ENCODE data around the gene FAM162A. TPM values are rescaled to one million over a fixed set of nuclear protein-coding genes. Genes with fewer than 3 reads are reported as not detected.

FAM162A gene
- total RNA-seq, result 100 to 1,000 TPM; 122 to 123 TPM

GRCh38 chr3:122383771-122384697 is at the start of gene FAM162A:
TSS of gene FAM162A (plus strand) at chr3:122384182. CDS start at chr3:122384266, 84 bp downstream.
- peak; percentile 96 for DNase-seq
- H3K4me3 Mint-ChIP-seq, result peak within 1 kb of the TSS; percentile 96
- H3K4me1 Mint-ChIP-seq, result peaks cover 51% of the 10 kb centered on the region
- no peaks in the 10 kb centered on the region for H3K9me3 Mint-ChIP-seq
- peaks cover 21% of the 10 kb centered on the region for H3K36me3 Mint-ChIP-seq
- H3K27me3 Mint-ChIP-seq, result no peaks in the 10 kb centered on the region
- peak within 1 kb of the TSS; percentile 90 for H3K27ac Mint-ChIP-seq
- ATAC-seq (ENCODE audit: low read depth), result peak; percentile 99
- POLR2A ChIA-PET, result interaction anchor here (0.6 to 3.3 kb wide), 9 partner anchors 9 to 723 kb away, joined by 3 to 25 read pairs (median 4); partner anchors contain the start of genes HCLS1, KPNA1, PARP14 and WDR5B

DNA sequence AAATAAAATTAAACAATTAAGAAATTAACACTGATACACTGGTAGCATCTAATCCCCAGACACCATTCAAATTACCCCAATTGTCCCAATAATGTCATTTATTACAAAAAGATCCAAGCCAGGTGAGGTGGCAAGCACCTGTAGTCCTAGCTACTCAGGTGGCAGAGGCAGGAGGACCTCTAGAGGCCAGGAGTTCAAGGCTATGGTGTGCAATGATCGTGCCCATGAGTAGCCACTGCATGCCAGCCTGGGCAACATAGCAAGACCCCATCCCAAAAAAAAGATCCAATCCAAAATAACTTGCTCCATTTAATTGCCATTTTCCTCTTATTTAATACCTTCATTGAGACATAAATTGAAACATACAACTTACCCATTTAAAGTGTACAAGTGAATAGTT is 41.2 kb upstream of the FAM162A start:
- H3K27ac Mint-ChIP-seq, result no peak overlapping the region
- ATAC-seq (ENCODE audit: low read depth) (no peak), DNase-seq (no peak)
- peaks cover 4% of the 10 kb centered on the region for H3K27me3 Mint-ChIP-seq
- POLR2A ChIA-PET, result no interaction called here
- H3K4me1 Mint-ChIP-seq, result no peaks in the 10 kb centered on the region
- H3K4me3 Mint-ChIP-seq, result no peak overlapping the region
- peaks cover 3% of the 10 kb centered on the region for H3K9me3 Mint-ChIP-seq
- no peaks in the 10 kb centered on the region for H3K36me3 Mint-ChIP-seq

DNA sequence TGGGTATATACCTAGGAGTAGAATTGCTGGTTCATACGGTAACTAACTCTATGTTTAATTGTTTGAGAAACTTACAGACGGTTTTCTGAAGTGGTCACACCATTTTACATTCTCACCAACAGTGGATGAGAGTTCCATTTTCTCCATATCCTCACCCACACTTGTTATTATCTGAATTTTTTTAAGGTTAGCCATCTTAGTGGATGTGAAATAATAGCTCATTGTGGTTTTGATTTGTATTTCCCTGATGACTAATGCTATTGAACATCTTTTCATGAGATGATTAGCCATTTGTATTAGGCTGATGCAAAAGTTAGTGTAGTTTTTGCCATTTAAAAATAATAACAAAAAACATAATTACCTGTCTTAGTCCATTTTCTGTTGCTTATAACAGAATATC is 40.3 kb upstream of the FAM162A start:
- DNase-seq (no peak), ATAC-seq (ENCODE audit: low read depth) (no peak)
- POLR2A ChIA-PET, result no interaction called here
- H3K27me3 Mint-ChIP-seq, result peaks cover 4% of the 10 kb centered on the region
- H3K4me1 Mint-ChIP-seq, result no peaks in the 10 kb centered on the region
- peaks cover 5% of the 10 kb centered on the region for H3K9me3 Mint-ChIP-seq
- no peak overlapping the region for H3K27ac Mint-ChIP-seq
- no peaks in the 10 kb centered on the region for H3K36me3 Mint-ChIP-seq
- no peak overlapping the region for H3K4me3 Mint-ChIP-seq

DNA sequence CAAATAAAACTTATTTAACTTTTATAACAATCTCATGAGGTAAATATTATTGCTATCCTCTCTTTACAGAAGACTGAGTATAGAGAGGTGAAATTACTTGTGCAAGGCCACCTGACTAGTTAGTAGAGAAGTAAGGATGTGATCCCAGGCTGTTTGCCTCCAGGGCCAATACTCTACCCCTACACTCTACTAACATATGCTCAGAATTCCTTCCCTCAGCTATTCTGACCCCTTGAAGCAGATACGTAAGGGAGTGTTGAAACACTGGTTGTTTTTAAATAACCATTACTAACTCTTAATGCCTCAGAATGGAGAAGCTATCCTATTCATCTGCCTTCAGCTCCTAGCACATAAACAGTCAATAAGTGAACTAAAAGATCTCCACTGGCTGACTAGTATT is 34.8 kb upstream of the FAM162A start:
- H3K4me1 Mint-ChIP-seq, result no peaks in the 10 kb centered on the region
- H3K27me3 Mint-ChIP-seq, result peaks cover 2% of the 10 kb centered on the region
- POLR2A ChIA-PET, result no interaction called here
- no peak overlapping the region for H3K27ac Mint-ChIP-seq
- DNase-seq (no peak), ATAC-seq (ENCODE audit: low read depth) (no peak)
- no peaks in the 10 kb centered on the region for H3K36me3 Mint-ChIP-seq
- H3K4me3 Mint-ChIP-seq, result no peak overlapping the region
- H3K9me3 Mint-ChIP-seq, result peaks cover 5% of the 10 kb centered on the region

- peaks cover 2% of the 10 kb centered on the region for H3K27me3 Mint-ChIP-seq
- H3K36me3 Mint-ChIP-seq, result peaks cover 1% of the 10 kb centered on the region
- POLR2A ChIA-PET, result interaction anchor here (0.5 kb wide), 1 partner anchor 804 kb away, joined by 5 read pairs; no protein-coding TSS in a partner anchor
- H3K9me3 Mint-ChIP-seq, result peaks cover 5% of the 10 kb centered on the region
- ATAC-seq (ENCODE audit: low read depth) (no peak), DNase-seq (no peak)
- H3K4me3 Mint-ChIP-seq, result no peak overlapping the region
- H3K4me1 Mint-ChIP-seq, result no peaks in the 10 kb centered on the region
- H3K27ac Mint-ChIP-seq, result no peak overlapping the region
These were observed 33.1 kb upstream of the FAM162A start for GRCh38 chr3:122350814-122351418.

GRCh38 chr3:122351612-122352011 is 32.4 kb upstream of the FAM162A start:
- no peak for ATAC-seq (ENCODE audit: low read depth)
- no peak overlapping the region for H3K27ac Mint-ChIP-seq
- H3K36me3 Mint-ChIP-seq, result peaks cover 1% of the 10 kb centered on the region
- H3K4me3 Mint-ChIP-seq, result no peak overlapping the region
- POLR2A ChIA-PET, result no interaction called here
- H3K9me3 Mint-ChIP-seq, result peaks cover 5% of the 10 kb centered on the region
- no peak for DNase-seq
- no peaks in the 10 kb centered on the region for H3K4me1 Mint-ChIP-seq
- H3K27me3 Mint-ChIP-seq, result peaks cover 2% of the 10 kb centered on the region

GRCh38 chr3:122353215-122353614 is 30.8 kb upstream of the FAM162A start:
- no peaks in the 10 kb centered on the region for H3K4me1 Mint-ChIP-seq
- H3K27ac Mint-ChIP-seq, result no peak overlapping the region
- POLR2A ChIA-PET, result interaction anchor here (1.4 kb wide), 1 partner anchor 518 kb away, joined by 4 read pairs; the partner anchor contains the start of genes EAF2 and IQCB1
- ATAC-seq (ENCODE audit: low read depth) (no peak), DNase-seq (no peak)
- H3K4me3 Mint-ChIP-seq, result no peak overlapping the region
- H3K27me3 Mint-ChIP-seq, result no peaks in the 10 kb centered on the region
- no peaks in the 10 kb centered on the region for H3K9me3 Mint-ChIP-seq
- peaks cover 1% of the 10 kb centered on the region for H3K36me3 Mint-ChIP-seq

- Mint-ChIP-seq H3K9me3 (no peaks in the 10 kb centered on the region), H3K36me3 (peaks cover 8% of the 10 kb centered on the region), H3K4me1 (peaks cover 6% of the 10 kb centered on the region), H3K27ac (no peak overlapping the region), H3K4me3 (no peak overlapping the region), H3K27me3 (no peaks in the 10 kb centered on the region)
- DNase-seq, result no peak
- no peak for ATAC-seq (ENCODE audit: low read depth)
- POLR2A ChIA-PET, result interaction anchor here (1.4 kb wide), 1 partner anchor 519 kb away, joined by 4 read pairs; the partner anchor contains the start of genes EAF2 and IQCB1
These were observed 30.0 kb upstream of the FAM162A start for GRCh38 chr3:122353893-122354401.

DNA sequence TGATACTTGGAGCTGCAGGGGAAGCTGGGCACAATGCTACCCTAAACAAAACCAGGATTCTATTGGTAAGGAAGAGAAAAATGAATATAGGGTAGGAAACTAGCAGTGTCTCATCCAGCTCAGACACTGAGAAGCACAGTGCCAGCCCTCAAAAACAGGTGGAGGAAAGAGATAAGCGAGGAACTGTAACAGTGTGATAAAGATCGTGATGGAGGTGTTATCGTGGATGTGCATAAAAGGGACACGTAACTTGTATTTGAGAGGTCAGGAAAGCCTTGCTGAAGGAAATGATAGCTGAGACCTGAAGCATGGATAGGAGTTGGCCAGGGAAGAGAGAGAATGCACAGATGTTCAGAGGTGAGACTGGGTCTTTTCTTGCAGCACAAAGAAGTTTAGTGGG is 28.4 kb upstream of the FAM162A start:
- DNase-seq (no peak), ATAC-seq (ENCODE audit: low read depth) (no peak)
- H3K27ac Mint-ChIP-seq, result no peak overlapping the region
- POLR2A ChIA-PET, result no interaction called here
- H3K9me3 Mint-ChIP-seq, result no peaks in the 10 kb centered on the region
- peaks cover 6% of the 10 kb centered on the region for H3K4me1 Mint-ChIP-seq
- H3K27me3 Mint-ChIP-seq, result no peaks in the 10 kb centered on the region
- no peak overlapping the region for H3K4me3 Mint-ChIP-seq
- H3K36me3 Mint-ChIP-seq, result peaks cover 8% of the 10 kb centered on the region

- no peak for ATAC-seq (ENCODE audit: low read depth)
- no peak overlapping the region for H3K4me3 Mint-ChIP-seq
- H3K36me3 Mint-ChIP-seq, result peaks cover 8% of the 10 kb centered on the region
- no peak overlapping the region for H3K27ac Mint-ChIP-seq
- DNase-seq, result peak; percentile 43
- no peaks in the 10 kb centered on the region for H3K9me3 Mint-ChIP-seq
- POLR2A ChIA-PET, result no interaction called here
- H3K27me3 Mint-ChIP-seq, result no peaks in the 10 kb centered on the region
- peaks cover 6% of the 10 kb centered on the region for H3K4me1 Mint-ChIP-seq
These were observed 27.6 kb upstream of the FAM162A start for GRCh38 chr3:122356402-122356801.

DNA sequence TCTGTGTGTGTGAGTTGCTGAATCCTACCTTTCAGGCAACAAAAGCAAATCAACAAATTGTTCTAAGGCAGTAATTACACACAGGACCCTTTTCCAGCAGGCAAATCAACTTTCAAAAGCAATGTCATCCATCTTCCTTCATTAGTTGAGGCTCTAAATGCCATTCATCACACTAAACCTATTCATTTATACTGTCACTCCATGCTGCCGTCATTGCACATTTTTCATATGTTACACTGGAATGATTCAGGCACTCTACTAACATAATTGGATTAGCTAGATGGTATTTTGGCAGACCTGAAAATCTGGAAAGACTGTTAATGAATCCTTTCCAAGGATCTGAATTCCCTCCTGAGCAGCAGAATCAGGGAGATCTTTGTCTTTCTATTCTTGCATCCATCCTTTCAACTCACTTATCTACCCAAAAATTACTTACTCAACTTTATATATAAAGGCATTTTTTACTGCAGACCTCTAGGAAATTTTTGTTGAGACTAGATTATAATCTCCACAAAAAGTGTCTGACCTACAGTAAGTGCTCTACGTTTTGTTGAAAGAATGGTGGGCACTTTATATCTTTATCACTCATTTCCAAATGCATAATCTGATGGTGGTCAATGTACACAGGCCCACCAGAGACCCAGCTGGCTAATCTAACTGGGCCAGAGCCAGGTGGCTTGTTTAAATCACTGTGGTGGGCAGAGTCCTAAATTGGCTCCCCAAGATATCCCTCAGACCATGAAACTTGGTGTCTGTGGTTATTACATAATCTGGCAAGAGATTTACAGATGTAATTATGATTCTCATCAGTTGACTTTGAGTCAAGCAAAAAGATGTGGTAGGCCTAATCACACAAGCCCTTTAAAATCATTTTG is 25.9 kb upstream of the FAM162A start:
- H3K4me3 Mint-ChIP-seq, result no peak overlapping the region
- POLR2A ChIA-PET, result no interaction called here
- no peaks in the 10 kb centered on the region for H3K9me3 Mint-ChIP-seq
- H3K27me3 Mint-ChIP-seq, result no peaks in the 10 kb centered on the region
- peaks cover 6% of the 10 kb centered on the region for H3K4me1 Mint-ChIP-seq
- no peak overlapping the region for H3K27ac Mint-ChIP-seq
- ATAC-seq (ENCODE audit: low read depth), result no peak
- DNase-seq, result no peak
- peaks cover 12% of the 10 kb centered on the region for H3K36me3 Mint-ChIP-seq

- Mint-ChIP-seq H3K27ac (no peak overlapping the region), H3K4me1 (peaks cover 6% of the 10 kb centered on the region), H3K36me3 (peaks cover 14% of the 10 kb centered on the region), H3K9me3 (no peaks in the 10 kb centered on the region), H3K27me3 (no peaks in the 10 kb centered on the region), H3K4me3 (no peak overlapping the region)
- DNase-seq, result no peak
- POLR2A ChIA-PET, result no interaction called here
- ATAC-seq (ENCODE audit: low read depth), result peak; percentile 52
These were observed 25.3 kb upstream of the FAM162A start for GRCh38 chr3:122358703-122359032.

DNA sequence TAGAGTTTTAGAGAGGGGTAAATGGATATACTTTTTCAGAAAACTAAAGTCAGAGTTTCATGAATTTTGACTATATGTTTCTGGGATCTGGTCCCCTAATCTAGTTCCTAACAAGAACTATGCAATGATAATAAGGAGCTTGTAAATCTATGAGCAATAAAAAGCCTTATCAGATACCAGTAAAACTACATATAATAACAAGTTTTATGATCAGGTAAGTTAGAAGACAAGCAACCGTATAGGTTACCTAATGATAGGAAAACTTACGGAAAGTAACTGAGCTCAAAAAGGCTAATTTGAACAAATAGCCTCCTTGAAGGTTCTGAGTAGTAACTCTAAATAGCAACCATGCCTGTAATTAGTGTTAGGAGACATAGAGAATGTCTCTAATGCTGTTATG is 22.0 kb upstream of the FAM162A start:
- no peak overlapping the region for H3K4me3 Mint-ChIP-seq
- no peaks in the 10 kb centered on the region for H3K9me3 Mint-ChIP-seq
- no peak for ATAC-seq (ENCODE audit: low read depth)
- H3K27ac Mint-ChIP-seq, result no peak overlapping the region
- peaks cover 8% of the 10 kb centered on the region for H3K4me1 Mint-ChIP-seq
- no peak for DNase-seq
- H3K27me3 Mint-ChIP-seq, result no peaks in the 10 kb centered on the region
- POLR2A ChIA-PET, result interaction anchor here (0.7 kb wide), 1 partner anchor 815 kb away, joined by 3 read pairs; no protein-coding TSS in a partner anchor
- H3K36me3 Mint-ChIP-seq, result peaks cover 14% of the 10 kb centered on the region

Data from activated naive CD8-positive, alpha-beta T cell treated with anti-CD3 and anti-CD28 coated beads, Interleukin-2, amount 10 ng/mL, durations not matched to agents 7 days and 5 days (primary cell).